Measurements from ENCODE around the gene IER3.

IER3 gene

GRCh38 chr6:30744054-30744805 lies at the start of gene IER3:
TSS of gene IER3 (minus strand) at chr6:30744547. CDS start at chr6:30744518, 29 bp downstream.
- DNase-seq = no peak

- no peak for DNase-seq
These were observed 49.3 kb upstream of the IER3 start for GRCh38 chr6:30793521-30794194.

- no peak for DNase-seq
These were observed 48.4 kb upstream of the IER3 start for GRCh38 chr6:30792786-30793185.

GRCh38 chr6:30790724-30791383 lies 46.5 kb upstream of the IER3 start:
- no peak for DNase-seq

- DNase-seq = no peak
These were observed 45.3 kb upstream of the IER3 start for GRCh38 chr6:30789606-30790005.

- no peak for DNase-seq
These were observed 43.6 kb upstream of the IER3 start for GRCh38 chr6:30787954-30788353.

GRCh38 chr6:30782425-30783014 lies 38.2 kb upstream of the IER3 start:
- DNase-seq = no peak

- DNase-seq = peak; percentile 86
These were observed 37.5 kb upstream of the IER3 start for GRCh38 chr6:30781743-30782424.

GRCh38 chr6:30781395-30781742 lies 37.0 kb upstream of the IER3 start:
- no peak for DNase-seq

- no peak for DNase-seq
These were observed 36.2 kb upstream of the IER3 start for GRCh38 chr6:30780642-30780920.

GRCh38 chr6:30779850-30780641 lies 35.7 kb upstream of the IER3 start:
- no peak for DNase-seq

- no peak for DNase-seq
These were observed 33.8 kb upstream of the IER3 start for GRCh38 chr6:30778001-30778635.

GRCh38 chr6:30777155-30777485 lies 32.8 kb upstream of the IER3 start:
- no peak for DNase-seq

- no peak for DNase-seq
These were observed 32.2 kb upstream of the IER3 start for GRCh38 chr6:30776390-30777154.

- DNase-seq = no peak
These were observed 30.8 kb upstream of the IER3 start for GRCh38 chr6:30775104-30775503.

- no peak for DNase-seq
These were observed 30.4 kb upstream of the IER3 start for GRCh38 chr6:30774701-30775100.

- no peak for DNase-seq
These were observed 26.2 kb upstream of the IER3 start for GRCh38 chr6:30770592-30770991.

GRCh38 chr6:30769853-30770524 lies 25.6 kb upstream of the IER3 start:
- no peak for DNase-seq

GRCh38 chr6:30769088-30769852 lies 24.9 kb upstream of the IER3 start:
- no peak for DNase-seq

- DNase-seq = no peak
These were observed 24.3 kb upstream of the IER3 start for GRCh38 chr6:30768634-30769087.

All from NCI-H1092 treated with DMSO at 0.1 percent for 48 hours (cell line).